ENCODE data around the gene ZDHHC17. TPM values are rescaled to one million over a fixed set of nuclear protein-coding genes. Genes with fewer than 3 reads are reported as not detected.

ZDHHC17 gene
- total RNA-seq, 1 donor from 2014 or later = 70.8 TPM

DNA sequence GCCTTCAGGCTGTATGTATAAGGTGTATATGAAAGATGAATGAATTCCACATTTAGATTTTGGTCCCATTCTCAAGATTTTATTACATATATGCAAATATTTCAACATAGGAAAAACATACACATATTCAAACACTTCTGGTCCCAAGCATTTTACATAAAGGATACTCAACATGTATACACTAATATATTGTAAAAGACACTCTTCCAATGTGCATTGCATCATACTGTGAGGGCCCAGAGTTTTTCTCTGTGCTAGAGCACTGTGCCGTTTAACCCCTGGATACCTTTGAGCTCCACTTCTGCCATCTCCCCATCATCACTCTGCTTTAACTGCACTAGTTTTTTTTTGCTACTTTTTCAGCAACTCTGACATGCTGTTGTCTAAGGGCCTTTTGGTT is 48.1 kb downstream of the ZDHHC17 start:
- Mint-ChIP-seq H3K4me3 (no peak overlapping the region), H3K27ac (no peak overlapping the region), H3K27me3 (no peaks in the 10 kb centered on the region), H3K9me3 (no peaks in the 10 kb centered on the region), H3K36me3 (ENCODE audit: low read depth) (peaks cover 47% of the 10 kb centered on the region), H3K4me1 (peaks cover 2% of the 10 kb centered on the region)
- DNase-seq = no peak
- CTCF ChIA-PET = no interaction called here
- TF ChIP-seq, protein P1, sequence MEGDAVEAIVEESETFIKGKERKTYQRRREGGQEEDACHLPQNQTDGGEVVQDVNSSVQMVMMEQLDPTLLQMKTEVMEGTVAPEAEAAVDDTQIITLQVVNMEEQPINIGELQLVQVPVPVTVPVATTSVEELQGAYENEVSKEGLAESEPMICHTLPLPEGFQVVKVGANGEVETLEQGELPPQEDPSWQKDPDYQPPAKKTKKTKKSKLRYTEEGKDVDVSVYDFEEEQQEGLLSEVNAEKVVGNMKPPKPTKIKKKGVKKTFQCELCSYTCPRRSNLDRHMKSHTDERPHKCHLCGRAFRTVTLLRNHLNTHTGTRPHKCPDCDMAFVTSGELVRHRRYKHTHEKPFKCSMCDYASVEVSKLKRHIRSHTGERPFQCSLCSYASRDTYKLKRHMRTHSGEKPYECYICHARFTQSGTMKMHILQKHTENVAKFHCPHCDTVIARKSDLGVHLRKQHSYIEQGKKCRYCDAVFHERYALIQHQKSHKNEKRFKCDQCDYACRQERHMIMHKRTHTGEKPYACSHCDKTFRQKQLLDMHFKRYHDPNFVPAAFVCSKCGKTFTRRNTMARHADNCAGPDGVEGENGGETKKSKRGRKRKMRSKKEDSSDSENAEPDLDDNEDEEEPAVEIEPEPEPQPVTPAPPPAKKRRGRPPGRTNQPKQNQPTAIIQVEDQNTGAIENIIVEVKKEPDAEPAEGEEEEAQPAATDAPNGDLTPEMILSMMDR (IDR thresholded peaks at IDR 0.05) = no peak
- no peak for ATAC-seq (ENCODE audit: low read depth)
- intact Hi-C loops (cut with micrococcal nuclease) = loop anchor here (2.0 kb wide), 1 partner anchor 15 kb away; no protein-coding TSS in a partner anchor
- POLR2A ChIA-PET = no interaction called here

DNA sequence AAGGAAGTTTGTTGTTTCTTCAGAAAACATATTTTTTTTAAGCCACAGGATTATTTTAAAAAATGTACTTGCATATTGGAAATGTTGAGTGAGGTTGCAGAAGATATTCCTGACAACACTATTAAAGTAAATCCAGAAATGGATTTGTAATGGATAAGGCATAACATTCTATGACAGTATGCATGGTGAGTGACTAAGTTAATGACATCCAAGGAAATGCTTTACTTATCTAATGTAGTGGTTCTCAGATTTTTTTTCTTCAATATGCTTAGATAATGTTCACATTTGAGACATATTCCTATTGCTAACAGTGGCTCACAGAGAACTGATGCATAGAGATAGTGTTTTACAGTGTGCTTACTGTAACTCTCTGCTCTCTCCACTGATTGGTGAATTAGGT is 49.4 kb downstream of the ZDHHC17 start:
- peaks cover 49% of the 10 kb centered on the region for H3K36me3 Mint-ChIP-seq (ENCODE audit: low read depth)
- ATAC-seq (ENCODE audit: low read depth) = no peak
- intact Hi-C loops (cut with micrococcal nuclease) = no loop called here
- H3K4me1 Mint-ChIP-seq = peaks cover 2% of the 10 kb centered on the region
- POLR2A ChIA-PET = no interaction called here
- CTCF ChIA-PET = no interaction called here
- no peaks in the 10 kb centered on the region for H3K27me3 Mint-ChIP-seq
- H3K27ac Mint-ChIP-seq = no peak overlapping the region
- TF ChIP-seq, protein P1 (IDR thresholded peaks at IDR 0.05) = no peak
- DNase-seq = no peak
- H3K9me3 Mint-ChIP-seq = no peaks in the 10 kb centered on the region
- H3K4me3 Mint-ChIP-seq = no peak overlapping the region

DNA sequence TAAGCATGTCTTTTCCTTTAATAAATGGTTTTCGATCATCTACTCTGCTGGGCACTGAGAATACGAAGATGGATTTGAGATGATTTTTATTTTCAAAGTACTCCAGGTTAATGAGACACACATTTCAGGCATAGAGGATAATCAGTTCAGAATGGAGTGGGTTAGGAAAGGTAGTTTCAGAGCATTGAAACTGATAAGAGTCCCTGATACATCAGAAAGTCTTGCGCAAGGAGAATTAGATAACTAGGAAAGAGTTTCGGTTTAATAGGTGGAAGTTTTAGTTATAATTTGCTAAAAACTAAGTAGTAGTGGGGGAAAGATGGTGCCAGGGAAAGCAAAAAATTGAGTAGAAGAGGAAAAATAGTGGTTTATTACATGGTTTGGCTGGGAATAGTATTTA is 50.1 kb downstream of the ZDHHC17 start:
- DNase-seq (no peak), ATAC-seq (ENCODE audit: low read depth) (no peak)
- H3K36me3 Mint-ChIP-seq (ENCODE audit: low read depth) = peaks cover 54% of the 10 kb centered on the region
- intact Hi-C loops (cut with micrococcal nuclease) = no loop called here
- TF ChIP-seq, protein P1 (IDR thresholded peaks at IDR 0.05) = no peak
- CTCF ChIA-PET = no interaction called here
- H3K27me3 Mint-ChIP-seq = no peaks in the 10 kb centered on the region
- H3K4me1 Mint-ChIP-seq = peaks cover 2% of the 10 kb centered on the region
- H3K4me3 Mint-ChIP-seq = no peak overlapping the region
- POLR2A ChIA-PET = no interaction called here
- H3K27ac Mint-ChIP-seq = no peak overlapping the region
- H3K9me3 Mint-ChIP-seq = no peaks in the 10 kb centered on the region

DNA sequence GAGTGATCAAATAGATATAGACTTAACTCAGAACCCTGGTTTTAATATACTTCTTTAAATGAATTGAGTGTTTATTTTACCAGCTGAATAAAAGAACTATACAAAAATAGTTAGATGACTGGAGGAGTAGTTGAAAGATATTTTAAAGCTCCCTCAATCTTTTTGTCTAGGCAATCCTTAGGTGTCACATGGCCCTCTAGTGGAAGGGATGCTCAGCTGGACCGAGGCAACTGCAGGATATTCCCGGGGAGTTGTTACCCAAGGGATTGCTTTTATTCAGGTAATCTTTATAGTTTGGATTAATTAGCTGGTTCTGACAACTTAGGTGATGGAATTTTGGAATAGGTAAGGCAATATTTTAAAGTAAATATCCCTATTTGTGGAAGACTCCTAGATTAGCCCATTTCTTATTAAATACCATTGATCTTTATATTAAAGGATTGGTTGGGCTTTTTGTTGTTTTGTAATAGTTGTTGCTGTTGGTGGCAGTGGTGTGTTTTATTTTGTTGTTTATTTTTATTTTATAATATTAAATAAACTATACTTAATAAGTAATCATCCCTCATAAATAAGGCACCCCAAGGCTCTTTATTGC is 57.1 kb downstream of the ZDHHC17 start:
- H3K4me3 Mint-ChIP-seq = no peak overlapping the region
- intact Hi-C loops (cut with micrococcal nuclease) = loop anchor here (1.0 kb wide), 1 partner anchor 200 kb away; no protein-coding TSS in a partner anchor
- ATAC-seq (ENCODE audit: low read depth) = no peak
- POLR2A ChIA-PET = no interaction called here
- DNase-seq = no peak
- TF ChIP-seq, protein P1 (IDR thresholded peaks at IDR 0.05) = no peak
- no peaks in the 10 kb centered on the region for H3K4me1 Mint-ChIP-seq
- H3K9me3 Mint-ChIP-seq = no peaks in the 10 kb centered on the region
- no peak overlapping the region for H3K27ac Mint-ChIP-seq
- peaks cover 54% of the 10 kb centered on the region for H3K36me3 Mint-ChIP-seq (ENCODE audit: low read depth)
- H3K27me3 Mint-ChIP-seq = no peaks in the 10 kb centered on the region
- CTCF ChIA-PET = interaction anchor here (1.4 kb wide), 1 partner anchor 13 kb away, joined by 3 read pairs; no protein-coding TSS in a partner anchor

DNA sequence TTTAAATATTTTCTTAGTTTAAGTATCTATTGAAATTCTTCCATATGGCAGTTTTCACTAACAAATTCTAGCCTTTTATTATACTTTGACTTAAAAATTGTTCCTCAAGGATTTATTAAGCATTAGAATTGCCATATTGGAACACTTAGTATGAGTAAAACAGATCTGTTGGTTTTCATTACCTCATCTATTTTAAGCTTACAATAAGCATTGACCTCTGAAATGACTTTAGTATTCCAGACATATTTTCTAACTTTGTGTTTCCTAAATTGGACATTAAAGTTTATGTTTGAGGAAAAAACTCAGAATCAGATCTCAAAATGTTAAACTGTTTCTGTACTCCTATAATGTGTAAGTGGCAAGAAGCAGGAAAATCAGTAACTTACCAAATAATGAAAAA is 66.5 kb downstream of the ZDHHC17 start:
- ATAC-seq (ENCODE audit: low read depth) = no peak
- Mint-ChIP-seq H3K4me3 (no peak overlapping the region), H3K9me3 (peaks cover 2% of the 10 kb centered on the region), H3K4me1 (no peaks in the 10 kb centered on the region), H3K36me3 (ENCODE audit: low read depth) (peaks cover 58% of the 10 kb centered on the region), H3K27ac (no peak overlapping the region), H3K27me3 (no peaks in the 10 kb centered on the region)
- TF ChIP-seq, protein P1 (IDR thresholded peaks at IDR 0.05) = no peak
- intact Hi-C loops (cut with micrococcal nuclease) = no loop called here
- ChIA-PET CTCF (no interaction called here), POLR2A (no interaction called here)
- DNase-seq = no peak

All from activated B cell treated with CpG ODN at 0.5 μM for 24 hours (primary cell).